Liver (tissue), 9 donors: ENCODE measurements around the gene SMIM21. TPM values are rescaled to one million over a fixed set of nuclear protein-coding genes. Genes with fewer than 3 reads are reported as not detected.

ENCODE experiments used
- DNase-seq: peaks from one replicate; pipeline ENCODE4 v3.0.0-alpha.2; 2017; ENCODE audit warnings: low spot score
- H3K27ac ChIP-seq, 2 donors: one replicate each; pipeline ENCODE4 v1.7.0; 2013; ENCODE audit warnings: inconsistent platforms in 2 of 2, low read length in 2 of 2, control low read depth in 1 of 2, low read depth in 1 of 2, mild to moderate bottlenecking in 1 of 2
- H3K27me3 ChIP-seq, 4 donors: one replicate each; pipeline versions ENCODE4 v1.6.1 to v1.7.0; 2013; ENCODE audit warnings: low read length in 3 of 4, inconsistent platforms in 1 of 4, mild to moderate bottlenecking in 1 of 4, moderate library complexity in 1 of 4; ENCODE audit not compliant: control insufficient read depth in 4 of 4, insufficient read depth in 4 of 4
- H3K36me3 ChIP-seq, 4 donors: one replicate each; pipeline versions ENCODE4 v1.6.1 to v1.7.0; 2013; ENCODE audit warnings: low read length in 3 of 4, mild to moderate bottlenecking in 3 of 4, low read depth in 1 of 4, moderate library complexity in 1 of 4; ENCODE audit not compliant: control insufficient read depth in 4 of 4, insufficient read depth in 3 of 4
- H3K4me1 ChIP-seq, 4 donors: one replicate each; pipeline versions ENCODE4 v1.6.1 to v1.7.0; 2013; ENCODE audit warnings: low read length in 3 of 4, mild to moderate bottlenecking in 3 of 4, moderate library complexity in 1 of 4; ENCODE audit not compliant: control insufficient read depth in 4 of 4, insufficient read depth in 4 of 4
- H3K4me3 ChIP-seq, 3 donors: one replicate each; pipeline versions ENCODE4 v1.6.1 to v1.7.0; 2013; ENCODE audit warnings: low read length in 3 of 3, control low read depth in 1 of 3, low read depth in 1 of 3, mild to moderate bottlenecking in 1 of 3
- H3K9ac ChIP-seq, 2 donors: one replicate each; pipeline ENCODE4 v1.7.0; 2013; ENCODE audit warnings: low read length in 2 of 2, mild to moderate bottlenecking in 2 of 2, moderate library complexity in 2 of 2, control low read depth in 1 of 2, low read depth in 1 of 2
- H3K9me3 ChIP-seq, 4 donors: one replicate each; pipeline versions ENCODE4 v1.6.1 to v1.7.0; 2013; ENCODE audit warnings: low read length in 3 of 4; ENCODE audit not compliant: control insufficient read depth in 4 of 4
- EGR1 ChIP-seq, 2 donors: IDR thresholded peaks; 2 replicates each; pipeline ENCODE4 v1.6.1; 2016 to 2018; ENCODE audit warnings: antibody characterized with exemption in 2 of 2, low read depth in 2 of 2
- FOXA1 ChIP-seq: IDR thresholded peaks from 2 replicates; pipeline ENCODE4 v1.6.1; 2016; ENCODE audit warnings: antibody characterized with exemption
- FOXA2 ChIP-seq: IDR thresholded peaks from 2 replicates; pipeline ENCODE4 v1.6.1; 2016; ENCODE audit warnings: antibody characterized with exemption
- GABPA ChIP-seq, 2 donors: IDR thresholded peaks in 1 of 2; conservative IDR thresholded peaks in 1 of 2; 2 replicates each; pipeline ENCODE4 v1.6.1; 2016; ENCODE audit warnings: antibody characterized with exemption in 2 of 2, mild to moderate bottlenecking in 1 of 2, moderate library complexity in 1 of 2
- HNF4A ChIP-seq, 2 donors: conservative IDR thresholded peaks; 2 replicates each; pipeline ENCODE4 v1.6.1; 2016; ENCODE audit warnings: antibody characterized with exemption in 2 of 2, mild to moderate bottlenecking in 2 of 2
- HNF4G ChIP-seq: IDR thresholded peaks from 2 replicates; pipeline ENCODE4 v1.6.1; 2016; ENCODE audit warnings: antibody characterized with exemption
- JUND ChIP-seq, 2 donors: IDR thresholded peaks; 2 replicates each; pipeline ENCODE4 v1.6.1; 2016; ENCODE audit warnings: antibody characterized with exemption in 2 of 2
- NR2F2 ChIP-seq: IDR thresholded peaks from 2 replicates; pipeline ENCODE4 v1.6.1; 2016; ENCODE audit warnings: antibody characterized with exemption
- RXRA ChIP-seq, 2 donors: IDR thresholded peaks; 2 replicates each; pipeline ENCODE4 v1.6.1; 2017 to 2018; ENCODE audit warnings: antibody characterized with exemption in 2 of 2, mild to moderate bottlenecking in 1 of 2
- TAF1 ChIP-seq: conservative IDR thresholded peaks from 2 replicates; pipeline ENCODE4 v1.6.1; 2016; ENCODE audit warnings: antibody characterized with exemption, mild to moderate bottlenecking
- YY1 ChIP-seq: IDR thresholded peaks from 2 replicates; pipeline ENCODE4 v1.6.1; 2016; ENCODE audit warnings: antibody characterized with exemption, mild to moderate bottlenecking
- WGBS: extraction: QIAGEN DNeasy Blood & Tissue Kit; methylation state at CpG from one replicate; pipeline ENCODE4 v1.1.7; 2013; 5-methylcytosine and 5-hydroxymethylcytosine counted together
- polyA plus RNA-seq, 2 donors: library from polyadenylated mRNA; stranded (reverse) in 1 of 2; unstranded in 1 of 2; fragments of 200-250 nt in 1 of 2; fragments of >200 nt in 1 of 2; fragmentation: Nextera tagmentation in 1 of 2; extraction: Ambion mirVana in 1 of 2; gene quantifications; one replicate each; pipeline versions ENCODE4 v1.2.1 to v1.2.3, GENCODE V29; 2013 to 2015
- total RNA-seq, 2 donors: library from RNA; depleted of rRNA; stranded (reverse); fragments of >200 nt; gene quantifications; one replicate each; pipeline ENCODE4 v1.2.3, GENCODE V29; 2014
- TF ChIP-seq, protein P1 (sequence below): fragments of 150-350 bp; IDR thresholded peaks from 2 replicates; pipeline ENCODE4 v1.5.1; 2017; ENCODE audit warnings: improper control_type of control experiment, low read depth, low read length; ENCODE audit not compliant: missing input control
- TF ChIP-seq, protein P2 (sequence below): IDR thresholded peaks from 2 replicates; pipeline ENCODE4 v1.6.1; 2016; ENCODE audit warnings: antibody characterized with exemption
- TF ChIP-seq, protein P3 (sequence below): IDR thresholded peaks from 2 replicates; pipeline ENCODE4 v1.6.1; 2016; ENCODE audit warnings: antibody characterized with exemption
- TF ChIP-seq, protein P4 (sequence below): IDR thresholded peaks from 2 replicates; pipeline ENCODE4 v1.6.1; 2016; ENCODE audit warnings: antibody characterized with exemption
- donor health status: healthy.
- donor health status: healthy.
- donor health status: healthy.
- donor health status: healthy.
- donor health status: healthy.

The SMIM21 gene
- total and polyA plus RNA-seq, 4 donors: not detected

DNA sequence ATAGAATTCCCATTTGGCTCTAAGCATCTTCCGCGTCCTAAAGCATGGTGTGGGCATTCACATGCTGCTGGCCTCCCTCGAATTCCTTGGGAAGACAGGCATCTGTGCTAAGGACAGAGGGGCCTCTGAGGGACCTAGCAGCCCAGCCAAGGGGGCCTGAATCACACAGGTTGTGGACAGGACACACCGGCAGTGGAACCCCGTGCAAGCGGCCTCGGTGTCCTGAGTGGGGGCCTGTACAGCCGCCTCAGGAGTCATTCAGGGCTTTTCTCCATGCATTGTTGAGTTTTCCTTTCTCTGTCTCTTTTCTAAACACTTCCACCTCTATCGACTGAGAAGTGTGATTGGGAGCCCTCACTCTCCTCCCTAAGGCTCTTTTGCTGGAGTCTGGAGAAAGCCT, 44.3 kb upstream of the SMIM21 start:
- Histone ChIP-seq H3K9me3 (no peaks in the 10 kb centered on the region), H3K27me3 (no peaks in the 10 kb centered on the region), H3K4me1 (no peaks in the 10 kb centered on the region), H3K27ac (no peak overlapping the region), H3K4me3 (no peak overlapping the region), H3K36me3 (no peaks in the 10 kb centered on the region), H3K9ac (no peak overlapping the region)
- no peak for TF ChIP-seq HNF4A (conservative IDR thresholded peaks at IDR 0.05)
- TF ChIP-seq, protein P1, sequence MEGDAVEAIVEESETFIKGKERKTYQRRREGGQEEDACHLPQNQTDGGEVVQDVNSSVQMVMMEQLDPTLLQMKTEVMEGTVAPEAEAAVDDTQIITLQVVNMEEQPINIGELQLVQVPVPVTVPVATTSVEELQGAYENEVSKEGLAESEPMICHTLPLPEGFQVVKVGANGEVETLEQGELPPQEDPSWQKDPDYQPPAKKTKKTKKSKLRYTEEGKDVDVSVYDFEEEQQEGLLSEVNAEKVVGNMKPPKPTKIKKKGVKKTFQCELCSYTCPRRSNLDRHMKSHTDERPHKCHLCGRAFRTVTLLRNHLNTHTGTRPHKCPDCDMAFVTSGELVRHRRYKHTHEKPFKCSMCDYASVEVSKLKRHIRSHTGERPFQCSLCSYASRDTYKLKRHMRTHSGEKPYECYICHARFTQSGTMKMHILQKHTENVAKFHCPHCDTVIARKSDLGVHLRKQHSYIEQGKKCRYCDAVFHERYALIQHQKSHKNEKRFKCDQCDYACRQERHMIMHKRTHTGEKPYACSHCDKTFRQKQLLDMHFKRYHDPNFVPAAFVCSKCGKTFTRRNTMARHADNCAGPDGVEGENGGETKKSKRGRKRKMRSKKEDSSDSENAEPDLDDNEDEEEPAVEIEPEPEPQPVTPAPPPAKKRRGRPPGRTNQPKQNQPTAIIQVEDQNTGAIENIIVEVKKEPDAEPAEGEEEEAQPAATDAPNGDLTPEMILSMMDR: no peak
- TF ChIP-seq FOXA1: no peak
- TF ChIP-seq JUND (IDR thresholded peaks at IDR 0.05): no peak
- TF ChIP-seq, protein P2, sequence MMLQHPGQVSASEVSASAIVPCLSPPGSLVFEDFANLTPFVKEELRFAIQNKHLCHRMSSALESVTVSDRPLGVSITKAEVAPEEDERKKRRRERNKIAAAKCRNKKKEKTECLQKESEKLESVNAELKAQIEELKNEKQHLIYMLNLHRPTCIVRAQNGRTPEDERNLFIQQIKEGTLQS: no peak
- no peak for TF ChIP-seq RXRA (IDR thresholded peaks at IDR 0.05)
- TF ChIP-seq TAF1: no peak
- TF ChIP-seq GABPA (IDR thresholded peaks at IDR 0.05 in 1 of 2, conservative IDR thresholded peaks at IDR 0.05 in 1 of 2): no peak
- DNase-seq: no peak
- 94% methylated on average over 9 of the region's 9 CpGs for WGBS

DNA sequence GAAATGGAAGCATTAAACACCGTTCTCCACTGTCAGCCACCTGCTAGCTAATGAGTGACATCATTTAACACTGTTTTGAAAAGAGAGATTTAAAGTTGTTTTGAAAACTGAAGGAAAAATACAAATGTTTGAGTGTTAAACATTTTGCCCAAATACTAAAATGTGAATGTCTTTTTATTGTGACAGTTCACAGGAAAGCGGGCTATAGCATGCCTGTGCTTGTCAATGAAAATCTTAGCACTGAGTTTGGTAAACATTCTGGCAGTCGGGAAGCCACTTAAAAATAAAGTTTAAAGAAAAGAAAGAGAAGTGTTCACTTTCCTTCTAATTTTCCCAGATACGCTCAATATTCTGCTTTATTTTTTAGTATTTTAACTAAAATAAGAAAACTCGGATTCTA, 40.3 kb upstream of the SMIM21 start:
- no peaks in the 10 kb centered on the region for H3K9me3 ChIP-seq
- no peak overlapping the region for H3K9ac ChIP-seq
- H3K36me3 ChIP-seq: no peaks in the 10 kb centered on the region
- WGBS: 87% methylated on average over 5 of the region's 5 CpGs
- DNase-seq: no peak
- TF ChIP-seq YY1 (no peak), JUND (IDR thresholded peaks at IDR 0.05) (no peak), HNF4A (conservative IDR thresholded peaks at IDR 0.05) (no peak), GABPA (IDR thresholded peaks at IDR 0.05 in 1 of 2, conservative IDR thresholded peaks at IDR 0.05 in 1 of 2) (no peak), HNF4G (no peak), FOXA1 (no peak), RXRA (IDR thresholded peaks at IDR 0.05) (no peak), FOXA2 (no peak), EGR1 (IDR thresholded peaks at IDR 0.05; ENCODE audit: low read depth in 2 of 2) (no peak), TAF1 (no peak), NR2F2 (no peak)
- TF ChIP-seq, protein P2: no peak
- TF ChIP-seq, protein P3, sequence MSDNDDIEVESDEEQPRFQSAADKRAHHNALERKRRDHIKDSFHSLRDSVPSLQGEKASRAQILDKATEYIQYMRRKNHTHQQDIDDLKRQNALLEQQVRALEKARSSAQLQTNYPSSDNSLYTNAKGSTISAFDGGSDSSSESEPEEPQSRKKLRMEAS: no peak
- TF ChIP-seq, protein P1: no peak
- TF ChIP-seq, protein P4, sequence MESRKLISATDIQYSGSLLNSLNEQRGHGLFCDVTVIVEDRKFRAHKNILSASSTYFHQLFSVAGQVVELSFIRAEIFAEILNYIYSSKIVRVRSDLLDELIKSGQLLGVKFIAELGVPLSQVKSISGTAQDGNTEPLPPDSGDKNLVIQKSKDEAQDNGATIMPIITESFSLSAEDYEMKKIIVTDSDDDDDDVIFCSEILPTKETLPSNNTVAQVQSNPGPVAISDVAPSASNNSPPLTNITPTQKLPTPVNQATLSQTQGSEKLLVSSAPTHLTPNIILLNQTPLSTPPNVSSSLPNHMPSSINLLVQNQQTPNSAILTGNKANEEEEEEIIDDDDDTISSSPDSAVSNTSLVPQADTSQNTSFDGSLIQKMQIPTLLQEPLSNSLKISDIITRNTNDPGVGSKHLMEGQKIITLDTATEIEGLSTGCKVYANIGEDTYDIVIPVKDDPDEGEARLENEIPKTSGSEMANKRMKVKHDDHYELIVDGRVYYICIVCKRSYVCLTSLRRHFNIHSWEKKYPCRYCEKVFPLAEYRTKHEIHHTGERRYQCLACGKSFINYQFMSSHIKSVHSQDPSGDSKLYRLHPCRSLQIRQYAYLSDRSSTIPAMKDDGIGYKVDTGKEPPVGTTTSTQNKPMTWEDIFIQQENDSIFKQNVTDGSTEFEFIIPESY: no peak
- no peak overlapping the region for H3K27ac ChIP-seq
- H3K4me3 ChIP-seq: no peak overlapping the region
- H3K27me3 ChIP-seq: no peaks in the 10 kb centered on the region
- H3K4me1 ChIP-seq: no peaks in the 10 kb centered on the region
